IPS-15b (cell line): ENCODE data around the gene DRD1.

Experiments used
- H3K27me3 ChIP-seq: one replicate; pipeline ENCODE4 v1.6.1; 2013; ENCODE audit warnings: low read length; ENCODE audit not compliant: control insufficient read depth, insufficient read depth
- H3K36me3 ChIP-seq: one replicate; pipeline ENCODE4 v1.6.1; 2013; ENCODE audit warnings: low read length; ENCODE audit not compliant: control insufficient read depth, insufficient read depth
- H3K4me1 ChIP-seq: one replicate; pipeline ENCODE4 v1.6.1; 2013; ENCODE audit warnings: mild to moderate bottlenecking, low read length; ENCODE audit not compliant: control insufficient read depth, insufficient read depth
- H3K4me3 ChIP-seq: one replicate; pipeline ENCODE4 v1.5.1; 2013; ENCODE audit warnings: low read depth, low read length
- H3K9ac ChIP-seq: one replicate; pipeline ENCODE4 v1.6.1; 2013; ENCODE audit warnings: low read depth, mild to moderate bottlenecking, low read length
- H3K9me3 ChIP-seq: one replicate; pipeline ENCODE4 v1.6.1; 2013; ENCODE audit warnings: mild to moderate bottlenecking, low read length; ENCODE audit not compliant: control insufficient read depth, insufficient read depth

DRD1 gene

DNA sequence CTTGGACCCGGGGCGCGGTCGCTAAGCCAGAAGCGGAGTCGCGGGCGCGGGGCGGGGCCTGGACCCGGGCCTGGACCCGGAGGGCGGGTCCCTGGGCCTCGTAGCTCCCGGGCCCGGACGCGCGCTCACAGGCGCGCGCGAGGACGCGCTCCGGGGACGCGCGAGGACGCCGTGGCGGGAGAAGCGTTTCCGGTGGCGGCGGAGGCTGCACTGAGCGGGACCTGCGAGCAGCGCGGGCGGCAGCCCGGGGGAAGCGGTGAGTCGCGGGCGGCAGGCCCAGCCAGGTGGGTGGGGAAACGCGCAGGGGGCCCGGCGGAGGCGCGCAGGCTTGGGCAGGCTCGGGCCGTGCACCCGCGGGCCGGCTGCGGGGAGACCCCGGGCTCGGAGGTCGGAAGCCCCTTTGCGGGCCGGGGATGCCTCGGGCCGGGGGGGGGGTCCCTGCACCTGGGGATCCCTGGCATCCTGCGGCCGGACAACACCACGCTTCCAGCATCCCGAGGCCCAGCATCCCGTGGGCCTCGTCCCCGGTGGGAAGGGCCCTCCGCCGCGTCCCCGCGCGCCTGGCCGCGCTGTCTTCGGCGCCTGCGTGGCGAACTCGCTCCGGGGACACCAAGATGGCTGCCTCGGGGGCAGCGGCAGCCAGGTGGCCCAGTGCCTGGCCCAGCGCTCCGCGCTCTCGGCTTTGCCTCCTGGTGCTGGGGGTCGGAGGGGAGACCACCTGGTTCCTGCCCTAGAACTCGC is 34.6 kb upstream of the DRD1 start, which contains the start of gene SFXN1:
SFXN1 (plus strand) TSS at position 177 of the 741 bp plus-strand sequence. CDS start 13,544 bp downstream, outside the sequence.
- Histone ChIP-seq H3K27me3 (peaks cover 20% of the 10 kb centered on the region), H3K4me3 (peak within 1 kb of the TSS; percentile 88)

DNA sequence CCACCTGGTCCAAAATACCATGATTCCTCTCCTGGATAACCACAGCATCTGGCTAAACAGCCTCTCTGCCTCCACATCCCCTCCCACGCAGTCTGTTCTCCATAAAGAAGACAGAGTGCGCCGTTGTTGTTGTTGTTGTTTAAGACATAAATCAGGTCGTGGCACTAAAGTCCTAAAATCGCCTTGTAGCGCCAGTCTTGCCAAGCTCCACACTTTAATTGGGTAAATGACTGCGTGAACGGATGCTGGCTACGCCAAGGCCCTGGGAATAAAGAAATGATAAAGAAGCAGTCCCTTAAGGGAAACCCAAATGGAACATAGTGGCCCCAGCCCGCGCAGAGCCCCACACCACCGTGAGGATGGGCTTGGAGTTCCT is 34.0 kb upstream of the DRD1 start:
- Histone ChIP-seq H3K4me1 (peaks cover 11% of the 10 kb centered on the region), H3K9ac (no peak overlapping the region), H3K4me3 (peak overlapping the region; percentile 88), H3K27me3 (peaks cover 20% of the 10 kb centered on the region), H3K36me3 (no peaks in the 10 kb centered on the region), H3K9me3 (no peaks in the 10 kb centered on the region)

More for the DNA sequence above, 34.6 kb upstream of the DRD1 start, which contains the start of gene SFXN1:
- Histone ChIP-seq H3K9me3 (no peaks in the 10 kb centered on the region), H3K36me3 (no peaks in the 10 kb centered on the region), H3K9ac (peak within 1 kb of the TSS; percentile 74), H3K4me1 (peaks cover 11% of the 10 kb centered on the region)

DNA sequence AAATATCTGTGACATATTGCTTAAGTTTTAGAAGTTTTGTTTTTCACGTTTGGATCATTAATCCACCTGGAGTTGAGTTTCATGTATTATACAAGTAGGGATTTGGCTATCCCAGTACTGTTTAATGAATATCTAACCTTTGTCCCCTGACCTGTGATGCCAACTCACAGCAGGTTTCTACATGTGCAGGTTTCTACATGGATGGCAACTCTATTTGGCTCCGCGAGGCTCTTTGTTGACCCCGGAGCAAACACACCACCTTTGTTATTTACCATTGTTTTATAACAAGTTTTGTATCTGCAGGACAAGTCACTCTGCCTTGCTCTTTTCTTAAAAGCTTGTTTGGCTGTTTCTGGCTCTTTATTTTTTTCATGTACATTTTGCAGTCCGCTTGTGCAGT is 33.5 kb upstream of the DRD1 start:
- no peaks in the 10 kb centered on the region for H3K36me3 ChIP-seq
- H3K27me3 ChIP-seq, result peaks cover 20% of the 10 kb centered on the region
- no peaks in the 10 kb centered on the region for H3K9me3 ChIP-seq
- no peak overlapping the region for H3K9ac ChIP-seq
- H3K4me3 ChIP-seq, result no peak overlapping the region
- peaks cover 11% of the 10 kb centered on the region for H3K4me1 ChIP-seq

- H3K9ac ChIP-seq, result no peak overlapping the region
- H3K4me1 ChIP-seq, result peaks cover 9% of the 10 kb centered on the region
- H3K9me3 ChIP-seq, result no peaks in the 10 kb centered on the region
- H3K36me3 ChIP-seq, result no peaks in the 10 kb centered on the region
- peaks cover 20% of the 10 kb centered on the region for H3K27me3 ChIP-seq
- H3K4me3 ChIP-seq, result no peak overlapping the region
Measured at GRCh38 chr5:175475248-175475647, 31.3 kb upstream of the DRD1 start.

- peaks cover 13% of the 10 kb centered on the region for H3K27me3 ChIP-seq
- no peaks in the 10 kb centered on the region for H3K9me3 ChIP-seq
- H3K36me3 ChIP-seq, result no peaks in the 10 kb centered on the region
- no peaks in the 10 kb centered on the region for H3K4me1 ChIP-seq
- H3K9ac ChIP-seq, result no peak overlapping the region
- H3K4me3 ChIP-seq, result no peak overlapping the region
Measured at GRCh38 chr5:175472378-175472777, 28.4 kb upstream of the DRD1 start.

DNA sequence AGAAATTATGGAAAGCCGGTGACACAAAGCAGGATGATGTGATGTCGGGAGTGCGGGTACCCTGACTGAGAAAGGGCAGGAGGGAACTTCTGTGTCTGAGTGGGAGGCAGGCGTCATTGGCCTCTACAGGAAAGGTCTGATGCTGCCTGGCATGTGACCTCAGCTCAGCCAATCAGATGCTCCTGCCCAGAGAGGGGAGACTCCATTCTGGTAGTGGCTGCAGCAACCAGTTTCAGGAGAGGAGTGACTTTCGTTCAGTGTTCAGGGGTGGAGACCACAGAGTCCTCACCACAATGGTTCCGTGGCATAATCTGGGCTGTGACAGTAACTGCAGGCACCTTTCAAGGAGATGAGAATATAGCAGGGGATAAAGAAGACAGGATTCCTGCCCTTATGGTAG is 27.6 kb upstream of the DRD1 start:
- Histone ChIP-seq H3K4me1 (no peaks in the 10 kb centered on the region), H3K9ac (no peak overlapping the region), H3K4me3 (no peak overlapping the region), H3K36me3 (no peaks in the 10 kb centered on the region), H3K9me3 (no peaks in the 10 kb centered on the region), H3K27me3 (peaks cover 6% of the 10 kb centered on the region)

GRCh38 chr5:175471196-175471595 is 27.2 kb upstream of the DRD1 start:
- no peaks in the 10 kb centered on the region for H3K36me3 ChIP-seq
- no peaks in the 10 kb centered on the region for H3K4me1 ChIP-seq
- no peak overlapping the region for H3K9ac ChIP-seq
- no peaks in the 10 kb centered on the region for H3K9me3 ChIP-seq
- H3K27me3 ChIP-seq, result peaks cover 3% of the 10 kb centered on the region
- no peak overlapping the region for H3K4me3 ChIP-seq

- Histone ChIP-seq H3K4me3 (no peak overlapping the region), H3K4me1 (no peaks in the 10 kb centered on the region), H3K36me3 (no peaks in the 10 kb centered on the region), H3K9ac (no peak overlapping the region), H3K27me3 (no peaks in the 10 kb centered on the region), H3K9me3 (no peaks in the 10 kb centered on the region)
Measured at GRCh38 chr5:175470781-175471180, 26.8 kb upstream of the DRD1 start.

DNA sequence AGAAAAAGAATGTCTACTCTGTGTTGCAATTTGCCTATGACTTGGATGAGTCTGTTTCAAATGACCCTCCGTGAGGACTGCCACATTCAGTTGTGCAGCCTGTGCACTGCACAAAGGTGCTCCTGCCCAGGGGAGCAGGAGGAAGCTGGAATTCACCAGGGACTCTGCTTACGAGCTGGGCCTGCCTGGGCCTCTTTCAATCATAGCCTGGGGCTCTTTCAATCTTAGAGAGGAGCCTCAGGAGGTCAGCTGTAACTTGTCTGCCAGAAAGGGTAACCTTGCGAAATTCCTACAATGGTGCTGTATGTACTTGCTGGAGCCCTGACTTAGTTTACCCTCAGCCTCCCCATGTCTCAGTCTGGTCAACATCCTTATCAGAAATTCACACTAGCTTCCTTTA is 25.9 kb upstream of the DRD1 start:
- H3K4me1 ChIP-seq, result no peaks in the 10 kb centered on the region
- no peaks in the 10 kb centered on the region for H3K36me3 ChIP-seq
- no peaks in the 10 kb centered on the region for H3K27me3 ChIP-seq
- H3K9ac ChIP-seq, result no peak overlapping the region
- H3K9me3 ChIP-seq, result no peaks in the 10 kb centered on the region
- H3K4me3 ChIP-seq, result no peak overlapping the region

GRCh38 chr5:175468892-175469291 is 24.9 kb upstream of the DRD1 start:
- Histone ChIP-seq H3K4me3 (no peak overlapping the region), H3K27me3 (no peaks in the 10 kb centered on the region), H3K9me3 (no peaks in the 10 kb centered on the region)

GRCh38 chr5:175467983-175468690 is 24.2 kb upstream of the DRD1 start:
- Histone ChIP-seq H3K4me1 (no peaks in the 10 kb centered on the region), H3K27me3 (no peaks in the 10 kb centered on the region), H3K9me3 (no peaks in the 10 kb centered on the region), H3K9ac (no peak overlapping the region), H3K36me3 (no peaks in the 10 kb centered on the region), H3K4me3 (no peak overlapping the region)

More at GRCh38 chr5:175468892-175469291, 24.9 kb upstream of the DRD1 start:
- no peak overlapping the region for H3K9ac ChIP-seq
- no peaks in the 10 kb centered on the region for H3K36me3 ChIP-seq
- H3K4me1 ChIP-seq, result no peaks in the 10 kb centered on the region
